H1 (cell line): ENCODE data around the gene ARL6IP4. TPM values are rescaled to one million over a fixed set of nuclear protein-coding genes. Genes with fewer than 3 reads are reported as not detected.

ENCODE experiments used
- CTCF ChIA-PET: fragments of 300-600 bp; sonication (Branson Sonifier 250); formaldehyde crosslinking; loops from one replicate; lab custom pipeline; 2021; ENCODE audit not compliant: partially characterized antibody; lab: Charles Lee
- POLR2A ChIA-PET: fragments of 300-600 bp; sonication (Branson Sonifier 250); formaldehyde crosslinking; loops from one replicate; lab custom pipeline; 2021; ENCODE audit warnings: inconsistent platforms; ENCODE audit not compliant: partially characterized antibody; lab: Charles Lee
- DNase-seq, 2 experiments: peaks; one replicate each; pipeline versions ENCODE4 v3.0.0 to v3.0.0-alpha.2; 2010 to 2022; ENCODE audit warnings: low spot score in 2 of 2, low read depth in 1 of 2, mixed read lengths in 1 of 2
- FAIRE-seq: peaks from 2 replicates; lab custom pipeline; 2011; peaks lifted over from hg19 to GRCh38; lab: Jason Lieb, UNC
- H2AFZ ChIP-seq: 2 replicates; pipeline ENCODE4 v1.8.1; 2012; ENCODE audit warnings: low read length, inconsistent platforms
- H2AK5ac ChIP-seq: 2 replicates; pipeline ENCODE4 v1.6.1; 2013; ENCODE audit warnings: low read depth, low read length
- H2BK120ac ChIP-seq: replicated peaks from 2 replicates; pipeline ENCODE3; 2013; ENCODE audit warnings: low read depth, low read length, inconsistent platforms
- H2BK12ac ChIP-seq: 2 replicates; pipeline ENCODE4 v1.6.1; 2013; ENCODE audit warnings: low read depth, low read length
- H2BK15ac ChIP-seq: 2 replicates; pipeline ENCODE4 v1.6.1; 2013; ENCODE audit warnings: low read length
- H2BK20ac ChIP-seq: 2 replicates; pipeline ENCODE4 v1.6.1; 2013; ENCODE audit warnings: low read length
- H2BK5ac ChIP-seq: 2 replicates; pipeline ENCODE4 v1.6.1; 2013; ENCODE audit warnings: low read depth, low read length
- H3K14ac ChIP-seq: 2 replicates; pipeline ENCODE4 v1.6.1; 2013; ENCODE audit warnings: inconsistent platforms; ENCODE audit not compliant: insufficient read length
- H3K18ac ChIP-seq: 2 replicates; pipeline ENCODE4 v1.6.1; 2013; ENCODE audit warnings: low read length; ENCODE audit errors: extremely low read depth
- H3K23ac ChIP-seq: 2 replicates; pipeline ENCODE4 v1.6.1; 2013; ENCODE audit warnings: inconsistent platforms; ENCODE audit not compliant: insufficient read length
- H3K23me2 ChIP-seq: 2 replicates; pipeline ENCODE4 v1.6.1; 2013; ENCODE audit warnings: low read depth, low read length
- H3K27ac ChIP-seq: 2 replicates; pipeline ENCODE4 v1.6.1; 2011; ENCODE audit warnings: low read depth, low read length, inconsistent platforms
- H3K27me3 ChIP-seq, 4 experiments: replicated peaks in 1 of 4; 1 replicate in 1 of 4; 2 replicates in 3 of 4; pipeline versions ENCODE4 v1.6.1 to v1.8.1; 2011 to 2013; ENCODE audit warnings: low read length in 3 of 4, mild to moderate bottlenecking in 3 of 4, inconsistent platforms in 2 of 4, mixed read lengths in 2 of 4, moderate library complexity in 1 of 4; ENCODE audit not compliant: control insufficient read depth in 3 of 4, insufficient read depth in 3 of 4; ENCODE audit errors: extremely low read depth in 1 of 4
- H3K36me3 ChIP-seq, 4 experiments: 2 replicates each; pipeline versions ENCODE4 v1.6.1 to v1.8.1; 2011 to 2013; ENCODE audit warnings: mild to moderate bottlenecking in 4 of 4, low read length in 3 of 4, moderate library complexity in 2 of 4, control low read depth in 1 of 4, inconsistent platforms in 1 of 4; ENCODE audit not compliant: insufficient read depth in 4 of 4, control insufficient read depth in 2 of 4
- H3K4ac ChIP-seq: replicated peaks from 2 replicates; pipeline ENCODE3; 2013; ENCODE audit warnings: low read length, low read depth, mixed read lengths, inconsistent platforms; ENCODE audit not compliant: insufficient read length
- H3K4me1 ChIP-seq, 4 experiments: replicated peaks in 1 of 4; 1 replicate in 1 of 4; 2 replicates in 3 of 4; pipeline versions ENCODE4 v1.6.1 to v1.8.1; 2011 to 2013; ENCODE audit warnings: low read length in 3 of 4, inconsistent platforms in 2 of 4, mixed read lengths in 1 of 4; ENCODE audit not compliant: insufficient read depth in 4 of 4, control insufficient read depth in 3 of 4
- H3K4me2 ChIP-seq, 2 experiments: 2 replicates each; pipeline versions ENCODE4 v1.6.1 to v1.8.1; 2011 to 2013; ENCODE audit warnings: low read depth in 2 of 2, low read length in 2 of 2, control low read depth in 1 of 2, inconsistent platforms in 1 of 2, mild to moderate bottlenecking in 1 of 2; ENCODE audit not compliant: insufficient read depth in 1 of 2
- H3K4me3 ChIP-seq, 4 experiments: fragments of 200-600, 300-600 bp in 1 of 4; sonication (generic), shearing (Covaris generic), sonication (Bioruptor Twin) in 1 of 4; 2 replicates each; pipeline versions ENCODE4 v1.5.1 to v1.8.1; 2011 to 2016; ENCODE audit warnings: low read length in 4 of 4, low read depth in 3 of 4, control low read depth in 2 of 4, inconsistent platforms in 2 of 4, mild to moderate bottlenecking in 2 of 4, mixed read lengths in 1 of 4, moderate library complexity in 1 of 4; ENCODE audit not compliant: insufficient read depth in 2 of 4; ENCODE audit errors: extremely low read depth in 1 of 4
- H3K56ac ChIP-seq: replicated peaks from 2 replicates; pipeline ENCODE3; 2013; ENCODE audit warnings: low read depth, mild to moderate bottlenecking, mixed read lengths, low read length, inconsistent platforms; ENCODE audit not compliant: insufficient read length
- H3K79me1 ChIP-seq: 2 replicates; pipeline ENCODE4 v1.6.1; 2013; ENCODE audit warnings: low read depth, low read length, control low read depth
- H3K79me2 ChIP-seq, 2 experiments: 2 replicates each; pipeline versions ENCODE4 v1.6.1 to v1.8.1; 2012 to 2013; ENCODE audit warnings: low read length in 2 of 2, mild to moderate bottlenecking in 2 of 2, inconsistent platforms in 1 of 2; ENCODE audit not compliant: insufficient read depth in 2 of 2, control insufficient read depth in 1 of 2
- H3K9ac ChIP-seq, 4 experiments: replicated peaks in 1 of 4; 1 replicate in 1 of 4; 2 replicates in 3 of 4; pipeline versions ENCODE4 v1.6.1 to v1.8.1; 2011 to 2013; ENCODE audit warnings: low read depth in 3 of 4, low read length in 3 of 4, control low read depth in 2 of 4, mild to moderate bottlenecking in 2 of 4, moderate library complexity in 2 of 4, inconsistent platforms in 1 of 4; ENCODE audit errors: extremely low read depth in 1 of 4
- H3K9me3 ChIP-seq, 2 experiments: 2 replicates each; pipeline versions ENCODE4 v1.6.1 to v1.8.1; 2012 to 2013; ENCODE audit warnings: mild to moderate bottlenecking in 2 of 2, moderate library complexity in 2 of 2, control low read depth in 1 of 2, inconsistent platforms in 1 of 2, low read depth in 1 of 2, low read length in 1 of 2, mixed read lengths in 1 of 2; ENCODE audit not compliant: insufficient read depth in 2 of 2
- H4K20me1 ChIP-seq, 2 experiments: replicated peaks in 1 of 2; 2 replicates each; pipeline versions ENCODE3 to v1.8.1; 2011 to 2013; ENCODE audit warnings: inconsistent platforms in 2 of 2, low read length in 2 of 2, mild to moderate bottlenecking in 1 of 2; ENCODE audit not compliant: insufficient read depth in 2 of 2, control insufficient read depth in 1 of 2
- H4K5ac ChIP-seq: 2 replicates; pipeline ENCODE4 v1.6.1; 2013; ENCODE audit warnings: low read length, low read depth, mixed read lengths, inconsistent platforms; ENCODE audit not compliant: insufficient read length
- H4K8ac ChIP-seq: 2 replicates; pipeline ENCODE4 v1.8.0; 2013; ENCODE audit warnings: mild to moderate bottlenecking, moderate library complexity, low read length, inconsistent platforms; ENCODE audit not compliant: insufficient read depth; ENCODE audit errors: extremely low read depth
- H4K91ac ChIP-seq: replicated peaks from 2 replicates; pipeline ENCODE3; 2013; ENCODE audit warnings: low read length, mixed read lengths, inconsistent platforms; ENCODE audit not compliant: insufficient read length
- SIRT6 ChIP-seq: IDR thresholded peaks from one replicate; pipeline ENCODE4 v1.7.1; 2012; ENCODE audit warnings: low read length, inconsistent platforms
- WGBS, 2 experiments: shearing (Covaris generic) in 1 of 2; methylation state at CpG; one replicate each; pipeline versions ENCODE4 v1.1.6 to v1.1.7; 2013 to 2015; ENCODE audit warnings: low lambda C conversion rate in 2 of 2, mixed read lengths in 2 of 2, inconsistent platforms in 1 of 2, low coverage in 1 of 2, missing lambda C conversion rate in 1 of 2; ENCODE audit not compliant: insufficient replicate concordance in 2 of 2, insufficient coverage in 1 of 2, insufficient read length in 1 of 2; ENCODE audit errors: extremely low coverage in 1 of 2, missing lambda C conversion rate in 1 of 2; 5-methylcytosine and 5-hydroxymethylcytosine counted together
- polyA plus RNA-seq, 7 experiments: library from polyadenylated mRNA; depleted of rRNA in 3 of 7; stranded (reverse) in 5 of 7; unstranded in 2 of 7; fragments of >200 nt in 5 of 7; fragments of 200-250 nt in 2 of 7; gene quantifications; 1 replicate in 5 of 7; 2 replicates in 1 of 7; 4 replicates in 1 of 7; pipeline versions ENCODE4 v1.2.1 to v1.2.3, GENCODE V29; 2011 to 2013; ENCODE audit warnings: missing spikeins in 2 of 7, mixed read lengths in 2 of 7
- total RNA-seq: library from RNA; stranded (reverse); fragmentation: NEBNext Ultra II Directional; extraction: Animal tissue kit (Norgen Biotek cat#: 25700); gene quantifications from 2 replicates; pipeline ENCODE4 v1.2.1, GENCODE V29; 2021

Gene ARL6IP4
- total and polyA plus RNA-seq, 2 of the 8 experiments (the other 6 are each of a cell fraction or from before 2014, with no cell fraction given), result 76.4 to 109 TPM

DNA sequence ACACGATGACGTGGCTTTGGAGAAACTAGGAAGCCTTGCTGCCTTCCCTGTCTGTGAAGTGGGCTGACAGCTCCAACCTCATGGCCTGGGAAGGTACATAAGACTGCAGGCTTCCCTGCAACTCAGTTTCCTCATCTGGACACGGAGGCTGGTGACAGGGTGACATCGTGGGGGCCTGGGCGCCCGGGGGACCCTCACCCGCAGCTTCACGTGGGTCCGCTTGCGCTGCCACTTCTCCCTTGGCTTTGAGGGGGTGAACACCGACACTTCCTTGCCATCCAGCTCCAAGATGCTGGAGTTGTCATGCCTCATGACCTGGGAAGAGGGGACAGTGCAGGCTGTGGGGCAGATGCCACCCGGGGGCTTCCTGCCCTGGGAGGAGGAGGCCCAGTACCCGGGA is 7.6 kb downstream of the ARL6IP4 start:
- Histone ChIP-seq H3K4me3 (no peak overlapping the region), H3K27ac (no peak overlapping the region), H3K9me3 (no peaks in the 10 kb centered on the region), H3K4me2 (no peak overlapping the region), H3K23ac (no peak overlapping the region), H3K79me1 (no peaks in the 10 kb centered on the region), H3K4ac (no peak overlapping the region), H3K9ac (no peak overlapping the region), H2BK20ac (no peak overlapping the region), H3K27me3 (no peaks in the 10 kb centered on the region), H2AFZ (no peak overlapping the region), H2BK120ac (no peak overlapping the region), H2BK5ac (no peak overlapping the region), H2AK5ac (no peak overlapping the region), H3K56ac (no peak overlapping the region), H2BK15ac (no peak overlapping the region), H3K14ac (no peak overlapping the region), H3K36me3 (peaks cover 0 to 5% (median 0%) of the 10 kb centered on the region in 4 experiments; a peak in 1 of 8 replicates), H3K23me2 (0 out of 2 replicates have a peak, but pooled peaks cover 2% of the 10 kb centered on the region), H2BK12ac (no peak overlapping the region), H4K20me1 (peaks cover 0 to 2% of the 10 kb centered on the region in 2 experiments), H4K5ac (no peak overlapping the region), H3K4me1 (no peaks in the 10 kb centered on the region; a peak in 5 of 7 replicates), H3K79me2 (no peaks in the 10 kb centered on the region), H4K8ac (no peak overlapping the region), H4K91ac (no peak overlapping the region), H3K18ac (no peak overlapping the region)
- ChIA-PET CTCF (interaction anchor here (0.9 to 1.5 kb wide), 2 partner anchors 82 to 249 kb away, joined by 3 read pairs; no protein-coding TSS in a partner anchor), POLR2A (interaction anchor here (1.2 to 1.4 kb wide), 2 partner anchors 9 to 12 kb away, joined by 3 to 4 read pairs; no protein-coding TSS in a partner anchor)
- DNase-seq, result no peak
- 89% methylated on average over 13 of the region's 13 CpGs; no CpG with 5 or more reads in 1 of the 2 experiments for WGBS, 2 experiments
- FAIRE-seq, result no peak
- no peak for TF ChIP-seq SIRT6
